ENCODE data around the gene IL25. TPM values are rescaled to one million over a fixed set of nuclear protein-coding genes. Genes with fewer than 3 reads are reported as not detected.

Gene IL25
- total RNA-seq (2014; rRNA removed; shearing (Covaris generic)), result not detected in 2 replicates

GRCh38 chr14:23372509-23372908, at the start of gene IL25:
Gene IL25, plus strand, starts transcription at chr14:23372809.

GRCh38 chr14:23352506-23353432, 19.8 kb upstream of the IL25 start, which contains the start of gene SLC22A17:
Gene SLC22A17, minus strand, starts transcription at chr14:23352887.

GRCh38 chr14:23365036-23365731, 7.4 kb upstream of the IL25 start, which contains the start of gene EFS:
Gene EFS, minus strand, starts transcription at chr14:23365172. Its CDS starts 147 bp downstream, at chr14:23365025.

GRCh38 chr14:23376482-23377197, 4.0 kb downstream of the IL25 start, which contains the start of gene CMTM5:
Gene CMTM5, plus strand, starts transcription at chr14:23377046. Its CDS starts 206 bp downstream, at chr14:23377252.

GRCh38 chr14:23407516-23408306, 35.1 kb downstream of the IL25 start, which contains the start of gene MYH6:
Gene MYH6, minus strand, starts transcription at chr14:23408273. Its CDS starts 1,050 bp downstream, at chr14:23407223.

Small RNA genes within 50 kb of the gene (small RNA-seq; reads per million reads assigned to genes)
- gene MIR208A (not detected), gene MIR208B (not detected)

Other genes starting within 250 kb of the IL25 start
- gene SLC7A8, start 189.1 kb upstream of the IL25 start, total RNA-seq (2014; rRNA removed; shearing (Covaris generic)), result 1.0 TPM in 1 of 2 replicates, not detected in the other
- gene RNF212B, start 134.9 kb upstream of the IL25 start, total RNA-seq (2014; rRNA removed; shearing (Covaris generic)), result not detected in 2 replicates
- gene HOMEZ, start 86.7 kb upstream of the IL25 start, total RNA-seq (2014; rRNA removed; shearing (Covaris generic)), result 0.87 and 1.4 TPM in 2 replicates
- gene PPP1R3E, start 70.0 kb upstream of the IL25 start, total RNA-seq (2014; rRNA removed; shearing (Covaris generic)), result 1.9 and 2.3 TPM in 2 replicates
- 16.5 and 29.4 TPM in 2 replicates for gene BCL2L2, start 66.0 kb upstream of the IL25 start, total RNA-seq (2014; rRNA removed; shearing (Covaris generic))
- 61.8 and 73.0 TPM in 2 replicates for gene PABPN1, start 51.4 kb upstream of the IL25 start, total RNA-seq (2014; rRNA removed; shearing (Covaris generic))
- gene SLC22A17, start 19.9 kb upstream of the IL25 start, total RNA-seq (2014; rRNA removed; shearing (Covaris generic)), result 0.64 and 2.1 TPM in 2 replicates
- gene EFS, start 7.6 kb upstream of the IL25 start, total RNA-seq (2014; rRNA removed; shearing (Covaris generic)), result not detected in 2 replicates
- 0.64 and 0.98 TPM in 2 replicates for gene CMTM5, start 4.2 kb downstream of the IL25 start, total RNA-seq (2014; rRNA removed; shearing (Covaris generic))
- gene MYH6, start 35.5 kb downstream of the IL25 start, total RNA-seq (2014; rRNA removed; shearing (Covaris generic)), result not detected in 2 replicates
- gene MYH7, start 62.9 kb downstream of the IL25 start, total RNA-seq (2014; rRNA removed; shearing (Covaris generic)), result not detected in 2 replicates
- gene NGDN, start 96.9 kb downstream of the IL25 start, total RNA-seq (2014; rRNA removed; shearing (Covaris generic)), result 74.9 and 83.3 TPM in 2 replicates
- gene ZFHX2, start 179.0 kb downstream of the IL25 start, total RNA-seq (2014; rRNA removed; shearing (Covaris generic)), result 0.26 and 1.5 TPM in 2 replicates
- gene THTPA, start 183.5 kb downstream of the IL25 start, total RNA-seq (2014; rRNA removed; shearing (Covaris generic)), result 15.9 and 23.6 TPM in 2 replicates
- 10.2 and 15.8 TPM in 2 replicates for gene AP1G2, start 195.0 kb downstream of the IL25 start, total RNA-seq (2014; rRNA removed; shearing (Covaris generic))
- gene JPH4, start 206.0 kb downstream of the IL25 start, total RNA-seq (2014; rRNA removed; shearing (Covaris generic)), result not detected in 2 replicates